Myocyte (in vitro differentiated cells): ENCODE data around the gene DPY30. TPM values are rescaled to one million over a fixed set of nuclear protein-coding genes. Genes with fewer than 3 reads are reported as not detected.

Source experiments
- DNase-seq: peaks from one replicate; pipeline ENCODE4 v3.0.0-alpha.2; 2012; ENCODE audit warnings: low read depth
- total RNA-seq: library from RNA; depleted of rRNA; stranded (reverse); fragments of >200 nt; gene quantifications from 2 replicates; pipeline ENCODE4 v1.2.3, GENCODE V29; 2014

DPY30 gene
- total RNA-seq, 1 donor from 2014 or later: 46.4 TPM

DNA sequence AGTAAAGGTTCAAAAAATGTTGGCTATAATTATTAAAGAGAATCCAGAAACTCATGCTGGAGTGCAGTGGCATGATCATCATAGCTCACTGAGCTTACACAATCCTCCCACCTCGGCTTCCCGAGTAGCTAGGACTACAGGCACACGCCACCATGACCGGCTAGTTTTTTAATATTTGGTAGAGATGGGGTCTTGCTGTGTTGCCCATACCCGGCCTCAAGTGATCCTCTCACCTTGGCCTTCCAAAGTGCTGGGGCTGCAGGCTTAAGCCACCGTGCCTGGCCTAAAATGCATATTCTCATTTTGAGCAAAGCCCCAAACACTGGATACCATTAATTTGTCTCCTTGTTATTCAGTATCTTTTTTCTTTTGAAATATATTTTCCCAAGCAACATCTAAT lies 61.2 kb downstream of the DPY30 start:
- no peak for DNase-seq

Other genes with a start within 250 kb of the DPY30 start
- gene MEMO1, start 28.8 kb downstream of the DPY30 start, total RNA-seq: 50.0 and 58.9 TPM in 2 replicates
- gene SPAST, start 23.8 kb upstream of the DPY30 start, total RNA-seq: 22.6 and 26.5 TPM in 2 replicates
- gene SLC30A6, start 126.1 kb upstream of the DPY30 start, total RNA-seq: 34.7 and 40.5 TPM in 2 replicates
- gene NLRC4, start 225.1 kb upstream of the DPY30 start, total RNA-seq: not detected in 2 replicates
- gene YIPF4, start 238.1 kb upstream of the DPY30 start, total RNA-seq: 31.6 and 50.4 TPM in 2 replicates